HG03432 (cell line): ENCODE results near the gene RFTN2.
A peak's percentile ranks its signal among the peaks of the same experiment; 100 is the strongest.
"Not testable (repeated sequence)": the region's sequence is repeated elsewhere in the genome, so short reads cannot be mapped to it uniquely, and the experiment has no call there.

Source experiments
- ATAC-seq: cut with Tn5 transposase; IDR thresholded peaks from one replicate; pipeline ENCODE4 v1.9.1; 2021; ENCODE audit warnings: mild to moderate bottlenecking, moderate library complexity; ENCODE audit not compliant: unreplicated experiment

The RFTN2 gene

GRCh38 chr2:197606180-197606579 is 69.2 kb downstream of the RFTN2 start:
- ATAC-seq = peak; percentile 91

- peak; percentile 33 for ATAC-seq
Observed at GRCh38 chr2:197604117-197604860, 71.1 kb downstream of the RFTN2 start.

- no peak for ATAC-seq
Observed at GRCh38 chr2:197601726-197602125, 73.7 kb downstream of the RFTN2 start.

- ATAC-seq = peak; percentile 44
Observed at GRCh38 chr2:197600306-197600705, 75.1 kb downstream of the RFTN2 start.

GRCh38 chr2:197599285-197599965 is 76.0 kb downstream of the RFTN2 start:
- ATAC-seq = peak; percentile 65

GRCh38 chr2:197598450-197598849 is 76.9 kb downstream of the RFTN2 start:
- ATAC-seq = no peak

- ATAC-seq = no peak
Observed at GRCh38 chr2:197597166-197597565, 78.2 kb downstream of the RFTN2 start.

GRCh38 chr2:197596766-197597165 is 78.6 kb downstream of the RFTN2 start:
- no peak for ATAC-seq

- ATAC-seq = no peak
Observed at GRCh38 chr2:197591339-197592072, 83.9 kb downstream of the RFTN2 start.

- ATAC-seq = not testable (repeated sequence)
Observed at GRCh38 chr2:197587255-197587654, 88.1 kb downstream of the RFTN2 start.

- not testable (repeated sequence) for ATAC-seq
Observed at GRCh38 chr2:197580166-197580565, 95.2 kb downstream of the RFTN2 start.

GRCh38 chr2:197578294-197578693 is 97.1 kb downstream of the RFTN2 start:
- not testable (repeated sequence) for ATAC-seq

- no peak for ATAC-seq
Observed at GRCh38 chr2:197577446-197577845, 97.9 kb downstream of the RFTN2 start.

GRCh38 chr2:197576631-197577030 is 98.8 kb downstream of the RFTN2 start:
- ATAC-seq = no peak

- no peak for ATAC-seq
Observed at GRCh38 chr2:197575987-197576386, 99.4 kb downstream of the RFTN2 start.

GRCh38 chr2:197573608-197574007 is 101.8 kb downstream of the RFTN2 start:
- ATAC-seq = no peak

GRCh38 chr2:197571627-197572271 is 103.6 kb downstream of the RFTN2 start:
- no peak for ATAC-seq

GRCh38 chr2:197560146-197560665 is 115.2 kb downstream of the RFTN2 start:
- ATAC-seq = no peak

- ATAC-seq = no peak
Observed at GRCh38 chr2:197559681-197560080, 115.7 kb downstream of the RFTN2 start.

GRCh38 chr2:197558393-197558792 is 117.0 kb downstream of the RFTN2 start:
- ATAC-seq = no peak

- ATAC-seq = no peak
Observed at GRCh38 chr2:197556456-197556855, 118.9 kb downstream of the RFTN2 start.
